Activated CD4-positive, CD25-positive, alpha-beta regulatory T cell treated with anti-CD3 and anti-CD28 coated beads, Interleukin-2, amount 50 U/mL, for 16 hours (primary cell): ENCODE measurements around the gene TRABD2B.

Experiments
- DNase-seq: peaks from one replicate; pipeline ENCODE4 v3.0.0-alpha.2; 2020; ENCODE audit warnings: low read depth, low spot score

TRABD2B gene

GRCh38 chr1:47935856-47936255 is 61.3 kb downstream of the TRABD2B start:
- DNase-seq: no peak

GRCh38 chr1:47935163-47935562 is 62.0 kb downstream of the TRABD2B start:
- no peak for DNase-seq

- DNase-seq: no peak
Measured at GRCh38 chr1:47934243-47934805, 62.9 kb downstream of the TRABD2B start.

DNA sequence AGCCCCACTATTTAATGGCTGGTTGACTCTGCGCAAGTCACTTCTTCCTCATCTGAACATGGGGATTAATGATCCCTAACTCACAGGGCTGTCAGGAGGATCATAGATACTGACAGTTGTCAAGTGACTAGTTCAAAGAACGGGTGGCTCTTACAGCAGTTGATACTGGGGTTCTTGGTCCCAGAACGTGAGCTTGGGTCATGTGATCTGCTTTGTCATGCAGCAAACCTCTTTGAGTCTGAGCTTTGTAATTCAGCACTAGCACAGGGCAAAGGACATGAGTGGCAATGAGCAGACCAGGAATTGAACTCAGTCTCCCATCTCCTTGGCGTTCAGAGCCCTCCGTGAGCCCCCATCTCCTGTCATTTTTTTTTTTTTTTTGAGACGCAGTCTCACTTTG is 64.4 kb downstream of the TRABD2B start:
- DNase-seq: no peak

GRCh38 chr1:47931395-47931794 is 65.8 kb downstream of the TRABD2B start:
- DNase-seq: no peak

DNA sequence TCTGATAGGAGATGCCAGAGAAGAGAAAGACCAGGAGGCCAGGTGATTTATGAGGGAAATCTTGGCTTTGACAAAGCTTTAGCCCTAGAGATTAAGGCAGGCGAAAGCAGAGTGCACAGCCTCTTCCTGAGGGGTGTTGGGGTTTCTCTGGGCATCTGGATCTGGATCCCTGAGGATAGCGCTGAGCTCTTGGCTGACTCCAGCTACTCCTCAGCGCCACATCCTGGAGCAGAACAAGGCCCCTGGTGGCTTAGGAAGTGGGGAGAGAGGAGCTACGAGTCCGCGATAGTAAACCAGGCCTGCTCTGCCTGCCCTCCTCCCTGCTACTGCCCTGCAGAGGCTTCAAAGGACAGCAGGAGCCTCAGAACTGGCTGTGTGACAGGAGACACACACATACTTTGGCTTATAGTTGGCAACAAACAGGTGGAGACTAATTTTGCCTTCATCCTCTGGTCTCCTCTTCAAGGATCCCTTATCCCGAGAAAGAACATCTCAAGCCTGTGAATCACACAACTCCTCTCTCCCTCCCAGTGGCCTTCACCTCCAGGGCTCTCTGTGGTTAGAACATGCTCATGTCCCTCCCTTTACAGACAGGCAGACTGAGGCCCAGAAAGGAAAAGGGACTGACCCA is 66.9 kb downstream of the TRABD2B start:
- no peak for DNase-seq

- DNase-seq: no peak
Measured at GRCh38 chr1:47927165-47927564, 70.0 kb downstream of the TRABD2B start.

DNA sequence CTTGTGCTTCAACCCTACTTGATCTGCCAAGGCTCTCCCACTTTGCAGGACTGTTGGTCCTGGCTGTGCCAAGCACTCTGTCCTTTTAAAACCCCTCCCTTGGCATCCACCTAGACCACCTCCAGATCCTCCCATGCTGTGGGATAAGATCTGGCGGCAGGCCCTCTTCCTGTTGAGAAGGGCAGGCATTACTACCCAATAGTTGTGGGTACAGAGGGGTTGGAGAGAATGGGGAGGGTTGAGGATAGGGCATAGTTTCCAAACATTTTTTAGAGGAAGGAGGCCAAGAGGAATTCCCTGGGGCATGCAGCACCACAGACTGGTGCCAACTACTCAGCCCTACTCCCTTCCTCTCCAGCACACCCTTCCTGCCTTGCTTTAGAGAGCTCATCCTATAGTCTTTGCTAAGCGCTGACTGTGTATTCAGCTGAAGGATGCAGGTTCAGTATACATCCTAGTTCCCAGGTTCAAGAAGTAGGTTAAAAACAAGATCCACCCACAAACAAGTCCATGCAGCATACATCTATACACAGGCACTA is 70.7 kb downstream of the TRABD2B start:
- DNase-seq: no peak

DNA sequence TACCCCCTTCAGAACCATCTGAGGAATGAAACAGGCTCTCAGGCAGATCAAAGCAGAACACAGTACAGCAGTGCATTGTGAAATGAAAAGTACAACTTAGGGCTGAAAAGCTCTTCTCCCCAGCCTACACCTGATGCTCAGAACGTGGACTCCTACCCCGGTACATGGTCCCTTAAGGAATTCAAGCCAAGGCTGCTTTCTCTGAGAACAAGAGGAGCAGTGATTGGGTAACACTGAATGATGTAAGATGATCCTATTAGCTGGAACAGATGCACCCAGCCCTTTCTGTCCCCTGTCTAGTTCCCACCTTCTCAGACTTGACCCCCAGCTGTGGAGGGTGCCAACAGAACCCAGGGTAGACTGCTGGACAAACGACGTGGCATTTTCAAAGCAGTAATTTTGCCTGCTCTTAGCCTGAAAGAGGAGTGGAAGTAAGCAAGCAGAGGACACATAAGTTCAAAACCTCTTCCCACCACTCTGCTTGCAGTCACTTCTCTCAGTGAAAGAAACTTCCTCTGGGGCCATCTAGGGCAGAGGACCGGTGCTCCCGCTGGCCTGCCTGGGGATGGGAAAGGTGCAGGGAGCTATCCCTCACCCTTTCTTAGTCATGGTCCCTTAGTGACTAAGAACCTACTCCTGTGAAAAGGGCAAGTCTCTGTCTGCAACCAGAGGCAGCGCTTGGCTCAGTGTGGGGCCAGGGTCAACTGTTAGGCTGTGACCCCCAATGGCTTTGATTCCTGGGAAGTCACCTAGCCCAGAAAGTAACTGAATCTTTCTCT is 72.7 kb downstream of the TRABD2B start:
- no peak for DNase-seq

GRCh38 chr1:47921935-47922415 is 75.2 kb downstream of the TRABD2B start:
- no peak for DNase-seq

- no peak for DNase-seq
Measured at GRCh38 chr1:47919113-47919833, 77.9 kb downstream of the TRABD2B start.

DNA sequence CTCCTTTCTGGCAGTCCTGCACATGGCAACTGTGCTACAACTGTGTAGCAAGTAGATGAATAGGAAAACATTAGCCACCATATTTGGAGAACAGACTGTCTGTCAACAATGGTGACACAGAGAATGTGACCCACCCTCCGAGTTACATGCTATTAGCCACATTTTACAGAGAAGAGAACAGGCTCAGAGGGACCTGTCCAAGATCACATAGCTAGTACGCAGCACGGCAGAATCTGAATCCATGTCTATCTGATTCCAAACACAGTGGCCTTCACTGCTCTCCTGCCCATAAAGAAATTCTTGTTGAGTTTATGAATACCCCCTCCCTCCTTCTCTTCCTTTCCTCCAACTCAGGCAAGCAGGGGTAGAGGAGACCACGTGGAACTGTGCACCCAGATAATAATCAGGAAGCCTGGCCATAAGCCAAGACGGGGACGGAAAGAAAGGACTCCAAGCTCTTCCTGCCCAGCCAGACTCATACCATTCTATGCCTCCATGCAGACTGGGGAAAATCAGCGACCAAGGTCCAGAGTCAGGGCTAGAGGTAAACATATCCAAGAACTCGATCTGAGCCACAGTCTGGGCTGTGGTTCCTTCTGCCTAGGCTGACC is 78.8 kb downstream of the TRABD2B start:
- DNase-seq: no peak

- no peak for DNase-seq
Measured at GRCh38 chr1:47917687-47918086, 79.5 kb downstream of the TRABD2B start.

GRCh38 chr1:47915677-47916353 is 81.4 kb downstream of the TRABD2B start:
- no peak for DNase-seq

GRCh38 chr1:47914952-47915676 is 82.1 kb downstream of the TRABD2B start:
- no peak for DNase-seq

- DNase-seq: no peak
Measured at GRCh38 chr1:47914218-47914938, 82.8 kb downstream of the TRABD2B start.

DNA sequence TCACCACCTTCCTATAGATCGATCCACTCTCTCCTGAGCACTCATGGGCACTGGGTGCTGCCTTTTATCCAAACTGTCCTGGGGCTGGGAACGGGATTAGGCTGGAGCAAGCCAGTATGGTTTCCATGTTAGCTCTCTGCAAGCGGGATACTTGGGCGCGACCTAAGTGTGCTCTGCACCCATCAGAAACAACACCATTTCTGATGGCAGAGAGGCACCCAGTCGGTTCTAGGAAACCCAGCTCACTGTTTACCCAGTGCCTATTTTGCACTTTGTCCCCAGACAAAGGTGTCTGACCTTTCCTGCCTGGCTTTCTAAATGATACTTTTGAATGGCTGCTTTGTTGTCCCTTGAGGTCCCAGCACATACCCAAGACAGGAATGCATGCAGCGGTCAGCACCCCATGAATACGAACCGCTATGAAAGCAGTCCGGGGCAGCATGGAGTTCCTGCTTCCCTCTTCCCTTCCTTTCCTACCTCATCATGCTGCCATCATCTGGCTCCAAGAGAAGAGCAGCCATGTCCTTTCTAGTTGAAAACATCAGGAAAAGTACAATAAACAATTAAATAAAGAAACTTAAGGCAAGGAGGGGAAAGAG is 83.9 kb downstream of the TRABD2B start:
- DNase-seq: no peak

GRCh38 chr1:47912756-47913155 is 84.4 kb downstream of the TRABD2B start:
- DNase-seq: no peak

- DNase-seq: no peak
Measured at GRCh38 chr1:47911892-47912291, 85.3 kb downstream of the TRABD2B start.
